Measurements from ENCODE around the gene MYH2.

MYH2 gene

GRCh38 chr17:10583834-10584233 lies 34.4 kb upstream of the MYH2 start:
- Histone ChIP-seq H3K9me3 (ENCODE audit: control insufficient read depth, low read length) (no peaks in the 10 kb centered on the region), H3K4me2 (ENCODE audit: low read length) (no peak overlapping the region), H3K79me2 (no peaks in the 10 kb centered on the region), H3K4me1 (no peaks in the 10 kb centered on the region), H3K4me3 (ENCODE audit: low read depth, low read length) (no peak overlapping the region), H3K9ac (no peak overlapping the region), H3K27ac (no peak overlapping the region), H3K36me3 (ENCODE audit: control insufficient read depth, insufficient read depth, low read length) (no peaks in the 10 kb centered on the region), H2AFZ (no peak overlapping the region), H3K27me3 (ENCODE audit: control insufficient read depth, insufficient read depth, low read length) (no peaks in the 10 kb centered on the region)
- no peak for TF ChIP-seq CTCF (IDR thresholded peaks at IDR 0.05)

DNA sequence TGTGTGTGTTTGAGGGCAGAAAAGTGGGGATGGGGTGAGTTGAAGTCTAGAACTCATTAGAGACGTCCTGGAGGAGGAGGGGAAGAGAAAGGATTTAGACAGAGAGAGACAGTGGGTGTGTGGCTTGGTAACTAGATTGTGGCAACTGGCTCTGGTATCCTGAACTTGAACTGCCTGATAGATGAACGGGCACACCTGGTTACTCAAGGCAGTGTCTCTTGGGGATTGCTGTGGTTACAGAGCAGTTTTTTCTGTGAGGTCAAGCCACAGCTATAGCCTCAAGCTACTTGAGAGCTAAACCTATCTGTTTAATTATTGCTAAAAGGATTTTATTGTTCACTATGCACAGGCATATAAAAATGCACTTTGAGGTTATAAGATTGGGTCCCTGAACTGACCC lies 29.8 kb upstream of the MYH2 start:
- H3K4me1 ChIP-seq, result no peaks in the 10 kb centered on the region

DNA sequence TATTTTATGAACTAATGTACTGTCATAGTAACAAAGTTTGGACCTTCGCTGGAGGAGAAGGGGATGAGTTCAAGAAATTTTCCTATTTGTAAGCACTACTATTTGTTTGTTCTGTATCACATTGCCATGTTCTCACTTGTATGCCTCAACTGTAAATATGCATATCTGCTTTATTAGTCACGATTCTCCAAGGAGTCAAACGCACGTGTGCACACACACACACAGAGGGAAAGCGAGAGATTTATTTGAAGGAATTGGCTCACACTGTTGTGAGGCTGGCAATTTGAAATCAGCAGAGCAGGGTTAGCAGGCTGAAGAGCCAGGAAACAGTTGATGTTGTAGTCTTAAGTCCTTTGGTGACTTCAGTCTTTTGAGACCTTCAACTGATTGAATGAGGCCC lies 24.9 kb upstream of the MYH2 start:
- TF ChIP-seq CTCF (IDR thresholded peaks at IDR 0.05), result no peak
- H2AFZ ChIP-seq, result no peak overlapping the region
- H3K79me2 ChIP-seq, result no peaks in the 10 kb centered on the region

More for the DNA sequence above, 29.8 kb upstream of the MYH2 start:
- Histone ChIP-seq H3K27ac (no peak overlapping the region), H3K9me3 (ENCODE audit: control insufficient read depth, low read length) (no peaks in the 10 kb centered on the region), H2AFZ (no peak overlapping the region), H3K27me3 (ENCODE audit: control insufficient read depth, insufficient read depth, low read length) (no peaks in the 10 kb centered on the region), H3K4me3 (ENCODE audit: low read depth, low read length) (no peak overlapping the region), H3K79me2 (no peaks in the 10 kb centered on the region), H3K36me3 (ENCODE audit: control insufficient read depth, insufficient read depth, low read length) (no peaks in the 10 kb centered on the region), H3K4me2 (ENCODE audit: low read length) (no peak overlapping the region), H3K9ac (no peak overlapping the region)
- TF ChIP-seq CTCF (IDR thresholded peaks at IDR 0.05), result no peak

DNA sequence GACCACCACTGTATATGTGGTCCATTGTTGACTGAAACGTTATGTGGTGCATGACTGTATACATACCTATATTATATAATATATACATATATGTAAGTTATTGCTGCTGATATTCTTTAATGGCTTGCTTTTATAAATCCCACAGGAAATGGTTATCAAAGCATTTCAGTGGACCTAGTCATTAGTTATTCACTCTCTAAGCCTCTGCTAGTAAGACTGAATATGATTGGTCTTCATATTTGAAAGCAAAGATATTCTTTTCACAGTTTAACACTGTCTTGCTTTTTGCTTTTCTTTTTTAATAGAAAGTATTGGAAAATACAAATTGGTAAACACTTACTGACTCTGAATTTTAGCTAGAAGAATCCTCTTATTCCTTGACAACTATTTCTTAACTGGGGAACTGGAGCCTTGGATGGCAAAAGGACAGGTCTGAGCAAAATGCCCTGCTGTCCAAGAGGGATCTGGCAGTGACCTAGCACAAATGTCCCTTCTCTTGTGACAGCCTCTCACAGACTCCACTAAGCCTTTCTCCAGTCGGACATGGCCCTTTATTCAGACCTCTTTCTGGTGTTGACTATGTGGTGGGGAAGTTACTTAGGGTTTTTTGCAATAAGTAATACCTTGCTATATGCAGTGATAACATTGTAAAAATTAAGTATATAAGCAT lies 14.7 kb upstream of the MYH2 start:
- no peaks in the 10 kb centered on the region for H3K27me3 ChIP-seq (ENCODE audit: control insufficient read depth, insufficient read depth, low read length)
- H3K9me3 ChIP-seq (ENCODE audit: control insufficient read depth, low read length), result no peaks in the 10 kb centered on the region
- H3K9ac ChIP-seq, result no peak overlapping the region
- H3K79me2 ChIP-seq, result no peaks in the 10 kb centered on the region
- no peaks in the 10 kb centered on the region for H3K36me3 ChIP-seq (ENCODE audit: control insufficient read depth, insufficient read depth, low read length)
- no peak overlapping the region for H2AFZ ChIP-seq
- H3K4me2 ChIP-seq (ENCODE audit: low read length), result no peak overlapping the region
- H3K4me1 ChIP-seq, result no peaks in the 10 kb centered on the region
- H3K27ac ChIP-seq, result no peak overlapping the region
- no peak overlapping the region for H3K4me3 ChIP-seq (ENCODE audit: low read depth, low read length)
- TF ChIP-seq CTCF (IDR thresholded peaks at IDR 0.05), result no peak

More for the DNA sequence above, 24.9 kb upstream of the MYH2 start:
- Histone ChIP-seq H3K36me3 (ENCODE audit: control insufficient read depth, insufficient read depth, low read length) (no peaks in the 10 kb centered on the region), H3K27me3 (ENCODE audit: control insufficient read depth, insufficient read depth, low read length) (no peaks in the 10 kb centered on the region), H3K9me3 (ENCODE audit: control insufficient read depth, low read length) (no peaks in the 10 kb centered on the region), H3K27ac (no peak overlapping the region), H3K4me1 (no peaks in the 10 kb centered on the region), H3K4me2 (ENCODE audit: low read length) (no peak overlapping the region), H3K4me3 (ENCODE audit: low read depth, low read length) (no peak overlapping the region), H3K9ac (no peak overlapping the region)

GRCh38 chr17:10558049-10558448 lies 8.6 kb upstream of the MYH2 start:
- Histone ChIP-seq H3K4me1 (no peaks in the 10 kb centered on the region), H3K27ac (no peak overlapping the region), H3K79me2 (no peaks in the 10 kb centered on the region), H3K9ac (no peak overlapping the region), H3K36me3 (ENCODE audit: control insufficient read depth, insufficient read depth, low read length) (no peaks in the 10 kb centered on the region), H3K9me3 (ENCODE audit: control insufficient read depth, low read length) (no peaks in the 10 kb centered on the region), H3K27me3 (ENCODE audit: control insufficient read depth, insufficient read depth, low read length) (no peaks in the 10 kb centered on the region), H3K4me2 (ENCODE audit: low read length) (no peak overlapping the region), H3K4me3 (ENCODE audit: low read depth, low read length) (no peak overlapping the region), H2AFZ (no peak overlapping the region)
- TF ChIP-seq CTCF (IDR thresholded peaks at IDR 0.05), result no peak

All from parathyroid adenoma (tissue), 2 donors.